ENCODE data around the gene PCSK6.
A peak's percentile ranks its signal among the peaks of the same experiment; 100 is the strongest.

PCSK6 gene

DNA sequence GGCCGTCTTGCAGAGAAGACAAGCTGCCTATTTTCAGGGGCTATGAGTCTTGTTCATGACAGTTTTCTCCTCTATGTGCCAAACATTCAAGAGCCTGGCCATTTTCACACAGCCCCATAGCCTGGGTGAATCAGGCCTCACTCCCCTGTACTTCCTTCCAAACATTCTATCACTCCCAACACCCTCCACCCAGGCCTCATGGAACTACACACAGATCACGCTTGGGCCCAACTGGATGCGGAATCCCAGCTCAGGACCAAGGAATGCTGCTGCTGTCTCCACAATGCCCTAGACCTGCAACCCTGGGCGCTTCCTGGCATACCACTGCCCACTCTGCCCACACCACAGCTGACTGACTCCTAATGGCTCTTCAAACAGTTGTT is 39.4 kb upstream of the PCSK6 start:
- no peak overlapping the region for H3K4me3 ChIP-seq (replicated peaks in 1 of 2; ENCODE audit: low read depth in 2 of 2, low read length in 2 of 2)
- TF ChIP-seq, protein P1, sequence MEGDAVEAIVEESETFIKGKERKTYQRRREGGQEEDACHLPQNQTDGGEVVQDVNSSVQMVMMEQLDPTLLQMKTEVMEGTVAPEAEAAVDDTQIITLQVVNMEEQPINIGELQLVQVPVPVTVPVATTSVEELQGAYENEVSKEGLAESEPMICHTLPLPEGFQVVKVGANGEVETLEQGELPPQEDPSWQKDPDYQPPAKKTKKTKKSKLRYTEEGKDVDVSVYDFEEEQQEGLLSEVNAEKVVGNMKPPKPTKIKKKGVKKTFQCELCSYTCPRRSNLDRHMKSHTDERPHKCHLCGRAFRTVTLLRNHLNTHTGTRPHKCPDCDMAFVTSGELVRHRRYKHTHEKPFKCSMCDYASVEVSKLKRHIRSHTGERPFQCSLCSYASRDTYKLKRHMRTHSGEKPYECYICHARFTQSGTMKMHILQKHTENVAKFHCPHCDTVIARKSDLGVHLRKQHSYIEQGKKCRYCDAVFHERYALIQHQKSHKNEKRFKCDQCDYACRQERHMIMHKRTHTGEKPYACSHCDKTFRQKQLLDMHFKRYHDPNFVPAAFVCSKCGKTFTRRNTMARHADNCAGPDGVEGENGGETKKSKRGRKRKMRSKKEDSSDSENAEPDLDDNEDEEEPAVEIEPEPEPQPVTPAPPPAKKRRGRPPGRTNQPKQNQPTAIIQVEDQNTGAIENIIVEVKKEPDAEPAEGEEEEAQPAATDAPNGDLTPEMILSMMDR (IDR thresholded peaks at IDR 0.05; ENCODE audit: low read depth, low read length) = no peak
- no peak for DNase-seq (ENCODE audit: low read depth in 2 of 2)

DNA sequence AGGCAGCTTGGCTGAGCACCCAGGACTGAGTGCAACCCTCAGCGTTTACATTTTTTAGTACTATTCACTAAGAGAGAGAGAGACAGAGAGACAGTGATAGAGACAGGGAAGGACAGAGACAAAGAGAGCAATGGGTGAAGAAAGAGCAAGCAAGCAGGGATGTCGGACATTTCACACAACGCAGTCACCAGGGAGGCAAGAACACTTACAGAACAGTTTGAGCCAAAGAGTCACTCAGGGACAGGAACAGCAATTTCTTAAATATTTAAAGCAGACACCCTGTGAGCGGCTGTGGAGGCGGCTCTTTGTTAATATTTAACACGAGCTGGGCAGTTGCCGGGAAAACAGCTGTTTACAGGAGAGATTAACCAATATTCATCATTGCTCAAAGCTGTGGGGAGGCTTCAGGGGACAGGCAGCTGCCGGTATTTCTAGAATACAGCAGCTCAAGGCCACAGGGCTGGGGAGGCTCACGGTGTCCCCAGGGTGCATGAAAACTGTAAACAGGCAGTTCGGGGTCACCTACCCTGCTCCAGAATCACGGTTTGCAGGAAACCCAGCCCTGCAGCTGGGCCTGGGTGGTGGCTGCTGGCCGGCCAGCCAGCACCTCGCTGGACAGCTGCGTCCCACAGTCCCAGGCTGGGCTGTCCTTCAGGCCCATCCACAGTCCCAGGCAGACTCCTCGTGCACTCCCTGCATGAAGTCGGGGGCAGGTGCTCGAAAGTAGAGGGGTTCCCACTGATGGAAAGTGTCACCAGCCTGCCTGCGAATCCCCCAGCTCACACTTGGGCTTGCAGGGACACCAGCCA is 38.8 kb upstream of the PCSK6 start:
- no peak overlapping the region for H3K4me3 ChIP-seq (replicated peaks in 1 of 2; ENCODE audit: low read depth in 2 of 2, low read length in 2 of 2)
- peak; percentile 2 to 9 for DNase-seq (ENCODE audit: low read depth in 2 of 2)
- TF ChIP-seq, protein P1 (IDR thresholded peaks at IDR 0.05; ENCODE audit: low read depth, low read length) = no peak

DNA sequence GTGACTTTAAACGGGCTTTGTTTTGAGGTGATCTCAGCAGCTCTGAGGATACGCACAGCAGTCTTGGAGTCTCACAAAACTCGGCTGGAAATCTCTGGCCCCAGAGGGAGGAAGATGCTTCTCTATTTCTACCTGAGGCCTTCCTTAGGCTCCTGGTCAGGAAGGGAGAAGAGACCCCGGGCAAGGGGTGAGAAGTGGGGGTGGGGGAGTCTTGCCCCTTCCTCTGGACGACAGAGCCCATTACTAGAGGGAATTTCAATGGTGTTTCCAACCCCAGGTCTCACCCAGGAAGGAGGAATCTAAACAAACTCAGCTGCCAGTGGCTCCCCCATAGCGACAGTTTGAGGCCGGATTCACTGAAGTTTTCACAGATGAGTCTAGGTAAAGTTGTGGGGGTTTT is 37.4 kb upstream of the PCSK6 start:
- no peak for DNase-seq (ENCODE audit: low read depth in 2 of 2)
- no peak overlapping the region for H3K4me3 ChIP-seq (replicated peaks in 1 of 2; ENCODE audit: low read depth in 2 of 2, low read length in 2 of 2)
- TF ChIP-seq, protein P1 (IDR thresholded peaks at IDR 0.05; ENCODE audit: low read depth, low read length) = no peak

DNA sequence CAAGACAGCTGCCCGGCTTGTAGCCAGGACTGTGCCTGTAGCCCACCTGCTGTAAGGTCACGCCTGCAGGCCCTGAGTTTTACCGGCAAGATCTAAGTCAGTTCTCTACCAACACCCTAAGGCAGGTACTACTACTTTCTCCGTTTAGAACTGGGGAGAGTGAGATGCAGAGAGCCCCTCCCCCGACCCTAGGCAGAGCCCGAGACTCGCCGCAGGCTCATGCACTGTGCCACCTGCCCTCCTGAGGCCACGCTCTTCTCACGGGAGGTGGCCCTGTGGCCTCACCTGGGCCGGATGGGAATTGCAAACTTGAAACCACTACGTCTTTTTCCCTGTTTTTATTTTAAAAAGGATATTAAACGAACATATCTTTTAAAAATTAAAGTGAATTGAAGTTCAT is 36.9 kb upstream of the PCSK6 start:
- no peak for DNase-seq (ENCODE audit: low read depth in 2 of 2)
- TF ChIP-seq, protein P1 (IDR thresholded peaks at IDR 0.05; ENCODE audit: low read depth, low read length) = no peak
- no peak overlapping the region for H3K4me3 ChIP-seq (replicated peaks in 1 of 2; ENCODE audit: low read depth in 2 of 2, low read length in 2 of 2)

DNA sequence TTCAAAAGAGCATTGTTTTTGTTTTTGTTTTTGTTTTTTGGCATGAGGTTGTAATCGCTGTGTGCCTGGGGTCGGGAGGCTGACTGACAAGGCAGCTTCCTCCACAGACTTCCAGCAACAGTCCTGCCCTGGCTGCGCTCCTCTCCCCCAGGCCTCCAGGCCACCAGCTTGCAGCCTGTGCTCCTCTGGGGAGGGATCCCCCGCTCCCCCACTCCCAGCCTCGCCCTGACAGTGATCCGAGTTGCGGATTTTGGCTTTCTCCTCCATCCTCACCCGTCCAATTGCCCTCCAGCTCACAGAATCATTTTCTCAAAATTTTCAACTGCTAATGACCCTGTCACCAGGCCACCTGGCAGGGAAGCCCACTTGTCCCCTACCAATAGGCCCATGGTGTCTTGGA is 36.5 kb upstream of the PCSK6 start:
- DNase-seq (ENCODE audit: low read depth in 2 of 2) = no peak
- H3K4me3 ChIP-seq (replicated peaks in 1 of 2; ENCODE audit: low read depth in 2 of 2, low read length in 2 of 2) = no peak overlapping the region
- TF ChIP-seq, protein P1 (IDR thresholded peaks at IDR 0.05; ENCODE audit: low read depth, low read length) = no peak

DNA sequence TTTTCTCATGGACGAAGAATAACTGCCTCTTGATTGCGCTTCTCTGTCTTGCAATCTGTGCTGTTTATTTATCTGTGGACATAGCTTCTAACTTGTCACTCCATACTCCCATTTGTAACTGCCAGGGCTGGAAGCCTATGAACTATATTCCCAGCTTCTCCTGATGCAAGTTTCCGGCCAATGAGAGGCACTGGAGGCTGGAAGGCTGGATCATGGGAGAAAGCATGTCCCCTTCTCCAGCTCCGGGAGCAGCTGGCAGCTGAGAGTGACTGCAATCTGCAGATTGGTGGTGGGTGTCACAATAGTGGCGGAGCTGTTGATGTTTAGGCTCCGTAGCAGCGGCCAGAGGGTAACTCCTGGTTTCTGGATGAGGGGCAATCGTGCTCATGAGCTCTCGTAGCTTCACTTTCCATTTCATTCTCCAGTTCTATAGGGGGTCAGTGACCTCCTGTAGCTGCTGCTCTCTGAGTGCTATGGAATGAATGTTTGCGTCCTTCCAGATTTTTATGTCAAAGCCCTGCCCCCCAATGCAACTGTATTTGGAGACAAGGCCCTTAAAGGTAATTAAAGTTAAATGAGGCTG is 35.7 kb upstream of the PCSK6 start:
- TF ChIP-seq, protein P1 (IDR thresholded peaks at IDR 0.05; ENCODE audit: low read depth, low read length) = no peak
- DNase-seq (ENCODE audit: low read depth in 2 of 2) = no peak
- H3K4me3 ChIP-seq (replicated peaks in 1 of 2; ENCODE audit: low read depth in 2 of 2, low read length in 2 of 2) = no peak overlapping the region

Measured in cardiac fibroblast (primary cell).